HG03432 (cell line): ENCODE measurements around the gene KRT7.
"Not testable (repeated sequence)": the region's sequence is repeated elsewhere in the genome, so short reads cannot be mapped to it uniquely, and the experiment has no call there.

Experiments used
- ATAC-seq: cut with Tn5 transposase; IDR thresholded peaks from one replicate; pipeline ENCODE4 v1.9.1; 2021; ENCODE audit warnings: mild to moderate bottlenecking, moderate library complexity; ENCODE audit not compliant: unreplicated experiment

The KRT7 gene

GRCh38 chr12:52229836-52230343 is 3.2 kb upstream of the KRT7 start:
- no peak for ATAC-seq

- no peak for ATAC-seq
Measured at GRCh38 chr12:52230364-52231281, 2.4 kb upstream of the KRT7 start.

- no peak for ATAC-seq
Measured at GRCh38 chr12:52231305-52232202, 1.5 kb upstream of the KRT7 start.

GRCh38 chr12:52232203-52232673 is 805 bp upstream of the KRT7 start:
- no peak for ATAC-seq

GRCh38 chr12:52233462-52234207 is 592 bp downstream of the KRT7 start:
- ATAC-seq: no peak

- no peak for ATAC-seq
Measured at GRCh38 chr12:52234223-52234810, 1.3 kb downstream of the KRT7 start.

GRCh38 chr12:52235001-52235764 is 2.1 kb downstream of the KRT7 start:
- ATAC-seq: no peak

GRCh38 chr12:52235822-52236361 is 2.8 kb downstream of the KRT7 start:
- ATAC-seq: no peak

- ATAC-seq: no peak
Measured at GRCh38 chr12:52236386-52237050, 3.5 kb downstream of the KRT7 start.

GRCh38 chr12:52238207-52238840 is 5.3 kb downstream of the KRT7 start:
- ATAC-seq: no peak

- ATAC-seq: no peak
Measured at GRCh38 chr12:52238916-52239646, 6.0 kb downstream of the KRT7 start.

- no peak for ATAC-seq
Measured at GRCh38 chr12:52239767-52240166, 6.7 kb downstream of the KRT7 start.

- ATAC-seq: not testable (repeated sequence)
Measured at GRCh38 chr12:52240247-52240646, 7.2 kb downstream of the KRT7 start.

- no peak for ATAC-seq
Measured at GRCh38 chr12:52241205-52241842, 8.3 kb downstream of the KRT7 start.

GRCh38 chr12:52242442-52243258 is 9.6 kb downstream of the KRT7 start:
- no peak for ATAC-seq

GRCh38 chr12:52243259-52243855 is 10.3 kb downstream of the KRT7 start:
- ATAC-seq: no peak
